Measurements from ENCODE around the gene TSSK6.
"Not testable (repeated sequence)": the region's sequence is repeated elsewhere in the genome, so short reads cannot be mapped to it uniquely, and the experiment has no call there.

Gene TSSK6

DNA sequence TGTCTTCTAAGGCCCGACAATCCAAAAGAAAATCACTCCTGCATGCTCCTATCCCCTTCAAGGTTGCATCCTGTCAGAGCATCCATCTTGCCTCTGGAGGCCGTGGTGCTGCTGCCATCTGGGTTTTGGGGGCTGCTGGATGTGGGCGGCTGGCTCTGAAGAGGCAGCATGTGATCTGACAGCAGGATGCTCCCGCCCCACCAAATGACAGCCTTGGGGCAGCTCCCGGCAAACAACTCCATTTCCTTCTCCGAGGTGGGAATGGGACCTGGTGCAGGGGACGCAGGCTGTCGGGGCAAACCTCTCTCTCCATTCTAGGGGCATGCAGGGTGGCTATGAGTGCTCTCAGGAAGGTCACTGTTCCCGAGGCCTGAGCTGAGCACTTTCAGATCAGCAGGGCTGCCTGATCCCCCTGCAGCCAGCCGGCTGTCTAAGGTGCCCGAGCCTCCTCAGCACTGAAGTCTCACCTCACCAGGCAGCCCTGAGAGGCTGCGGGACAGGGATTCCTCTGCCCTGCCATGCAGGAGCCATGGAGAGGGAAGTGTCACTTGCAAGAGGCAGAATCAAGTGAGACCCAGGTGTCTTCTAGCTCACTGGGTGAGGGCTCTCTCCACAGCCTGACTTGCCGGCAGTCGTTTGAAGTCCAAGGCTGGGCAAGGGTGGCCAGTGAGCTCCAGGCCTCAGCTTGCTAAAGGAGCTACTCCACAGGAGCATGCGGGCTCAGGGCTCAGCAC is 28.8 kb downstream of the TSSK6 start:
- DNase-seq: no peak

DNA sequence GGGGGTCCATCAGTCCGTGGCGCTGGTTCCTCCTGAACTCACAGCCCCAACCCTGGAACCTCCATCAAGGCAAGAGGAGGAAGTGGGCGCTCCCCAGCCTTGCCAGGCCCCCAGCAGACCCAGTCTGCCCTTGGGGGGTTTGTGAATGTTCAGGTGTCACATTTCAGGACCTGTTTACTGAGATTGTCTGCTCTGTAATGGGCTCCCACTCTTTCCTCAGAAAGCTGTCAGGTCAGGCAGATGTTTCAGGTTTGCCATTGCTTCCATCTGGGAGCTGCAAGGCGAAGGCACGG is 29.4 kb downstream of the TSSK6 start:
- no peak for DNase-seq

DNA sequence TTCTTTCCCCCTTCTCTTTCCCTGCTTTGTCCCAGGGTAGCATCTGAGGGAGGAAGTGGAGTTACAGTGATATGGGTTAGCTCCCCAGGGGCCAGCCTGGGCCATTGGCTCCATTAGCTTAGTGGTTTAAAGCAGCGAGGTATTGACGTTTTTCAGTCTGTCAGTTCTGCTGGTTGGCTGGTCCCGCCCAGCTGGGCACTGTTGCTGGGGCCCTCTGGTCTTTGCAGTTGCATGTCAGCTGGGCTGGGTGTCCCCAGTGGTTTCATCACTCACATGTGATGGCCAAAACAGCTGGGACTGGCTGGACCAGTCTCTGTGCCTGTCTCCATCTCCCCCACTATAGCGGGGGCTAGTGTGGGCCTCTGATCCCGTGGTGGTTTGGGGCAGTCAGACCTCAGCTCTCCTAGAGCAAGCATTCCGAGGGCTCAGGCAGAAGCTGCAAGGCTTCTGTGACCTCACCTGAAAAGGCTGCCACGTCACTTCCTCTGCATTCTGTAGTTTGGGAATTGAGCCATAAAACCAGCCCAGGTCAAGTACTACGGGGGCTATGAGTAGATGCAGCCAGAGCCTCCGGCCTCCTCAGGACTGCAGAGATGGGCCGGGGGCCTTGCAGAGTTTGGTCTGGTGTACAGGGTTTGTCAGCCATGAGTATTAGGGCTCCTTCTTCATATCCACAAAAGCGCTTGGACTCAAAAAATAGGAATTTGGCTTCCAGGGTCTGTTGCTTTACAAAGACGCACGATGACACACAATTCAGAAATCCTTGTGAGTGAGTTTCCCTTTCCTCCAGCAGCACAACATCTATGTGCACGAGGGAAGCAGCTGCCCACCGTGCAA is 30.0 kb downstream of the TSSK6 start:
- DNase-seq: no peak

DNA sequence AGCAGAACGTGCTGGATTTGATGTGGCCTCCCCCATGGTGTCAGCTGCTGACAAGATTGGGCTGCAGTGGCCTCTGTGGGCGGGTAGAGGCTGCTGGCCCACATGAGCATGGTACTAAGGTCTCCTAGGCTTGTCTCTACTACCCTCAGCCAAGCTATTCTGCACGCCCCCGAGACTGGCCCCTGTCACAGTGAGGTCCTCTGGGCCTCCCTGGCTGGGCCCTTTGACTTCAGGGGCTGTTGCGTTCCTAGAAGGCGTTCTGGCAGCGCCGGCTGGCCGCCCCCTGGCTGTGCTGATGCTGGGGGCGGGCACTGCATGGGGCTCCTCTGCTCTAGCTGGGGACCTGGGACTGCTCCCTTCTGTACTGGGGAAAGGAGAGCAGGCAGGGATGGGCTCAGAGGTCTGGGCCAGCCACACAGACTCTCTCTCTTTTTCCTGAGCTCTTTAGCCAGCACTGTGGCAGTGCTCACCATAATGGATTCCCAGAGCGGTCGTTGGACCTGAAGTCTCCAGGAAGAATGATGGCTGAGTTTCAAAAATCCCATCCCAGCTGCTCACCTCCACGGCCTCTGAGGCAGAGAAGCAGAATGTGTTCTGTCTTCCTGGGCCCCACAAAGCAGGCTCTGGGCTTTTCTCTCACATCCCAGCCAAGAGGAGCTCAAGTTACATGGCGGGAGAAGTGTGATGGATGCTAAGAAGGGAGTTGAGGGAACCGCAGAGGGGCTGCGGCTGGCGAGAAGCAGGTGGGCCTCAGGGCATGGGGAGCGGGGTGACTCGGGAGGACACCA is 32.3 kb downstream of the TSSK6 start:
- DNase-seq: no peak

DNA sequence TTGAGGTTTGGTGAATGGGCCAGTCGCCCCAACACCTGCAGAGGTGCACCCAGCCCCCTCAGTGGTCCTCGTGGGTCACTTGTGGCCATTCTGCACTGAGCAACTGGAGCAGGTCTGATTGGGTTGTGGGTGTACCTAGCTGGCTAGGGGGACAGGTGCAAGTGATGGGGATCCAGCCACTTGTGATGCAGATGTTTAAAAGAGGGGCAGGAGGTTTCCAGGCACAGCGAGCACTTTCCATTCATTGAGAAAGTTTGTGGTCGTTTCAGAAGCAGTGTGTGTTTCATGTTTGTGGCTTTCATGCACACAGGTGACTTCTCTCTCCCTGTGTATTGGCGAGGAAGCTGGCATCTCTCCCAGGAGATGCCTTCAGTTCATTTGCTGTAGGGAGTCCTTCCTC is 34.7 kb downstream of the TSSK6 start:
- no peak for DNase-seq

DNA sequence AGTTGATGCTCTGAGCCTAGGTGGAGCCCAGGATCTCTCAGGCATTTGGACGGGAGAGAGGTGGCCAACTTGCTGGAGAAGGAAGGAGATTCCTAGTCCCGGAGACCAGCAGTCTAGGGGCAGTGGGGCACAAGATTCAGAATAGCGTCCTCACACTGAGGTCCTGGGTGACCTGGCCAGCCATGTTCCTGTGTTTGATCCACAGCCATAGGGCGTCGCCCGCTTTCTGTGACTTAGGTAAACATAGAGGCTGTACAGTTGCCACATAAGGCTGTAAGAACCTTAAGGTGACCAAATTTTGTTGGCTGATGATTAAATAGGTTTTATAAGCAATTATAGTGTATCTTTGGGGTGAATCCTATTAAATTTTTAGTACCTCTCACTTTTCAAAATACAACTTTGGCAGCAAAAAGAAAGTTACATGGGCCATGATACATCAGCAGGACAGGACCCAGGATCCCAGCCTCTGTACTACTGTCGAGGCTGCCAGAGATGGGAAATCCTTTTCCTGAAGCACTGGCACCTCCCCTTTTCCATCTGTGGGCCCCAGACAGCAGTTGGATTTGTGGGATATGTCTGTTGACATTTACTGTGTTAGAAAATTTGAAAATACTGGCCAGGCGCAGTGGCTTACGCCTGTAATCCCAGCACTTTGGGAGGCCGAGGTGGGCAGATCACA is 37.5 kb downstream of the TSSK6 start:
- DNase-seq: no peak

DNA sequence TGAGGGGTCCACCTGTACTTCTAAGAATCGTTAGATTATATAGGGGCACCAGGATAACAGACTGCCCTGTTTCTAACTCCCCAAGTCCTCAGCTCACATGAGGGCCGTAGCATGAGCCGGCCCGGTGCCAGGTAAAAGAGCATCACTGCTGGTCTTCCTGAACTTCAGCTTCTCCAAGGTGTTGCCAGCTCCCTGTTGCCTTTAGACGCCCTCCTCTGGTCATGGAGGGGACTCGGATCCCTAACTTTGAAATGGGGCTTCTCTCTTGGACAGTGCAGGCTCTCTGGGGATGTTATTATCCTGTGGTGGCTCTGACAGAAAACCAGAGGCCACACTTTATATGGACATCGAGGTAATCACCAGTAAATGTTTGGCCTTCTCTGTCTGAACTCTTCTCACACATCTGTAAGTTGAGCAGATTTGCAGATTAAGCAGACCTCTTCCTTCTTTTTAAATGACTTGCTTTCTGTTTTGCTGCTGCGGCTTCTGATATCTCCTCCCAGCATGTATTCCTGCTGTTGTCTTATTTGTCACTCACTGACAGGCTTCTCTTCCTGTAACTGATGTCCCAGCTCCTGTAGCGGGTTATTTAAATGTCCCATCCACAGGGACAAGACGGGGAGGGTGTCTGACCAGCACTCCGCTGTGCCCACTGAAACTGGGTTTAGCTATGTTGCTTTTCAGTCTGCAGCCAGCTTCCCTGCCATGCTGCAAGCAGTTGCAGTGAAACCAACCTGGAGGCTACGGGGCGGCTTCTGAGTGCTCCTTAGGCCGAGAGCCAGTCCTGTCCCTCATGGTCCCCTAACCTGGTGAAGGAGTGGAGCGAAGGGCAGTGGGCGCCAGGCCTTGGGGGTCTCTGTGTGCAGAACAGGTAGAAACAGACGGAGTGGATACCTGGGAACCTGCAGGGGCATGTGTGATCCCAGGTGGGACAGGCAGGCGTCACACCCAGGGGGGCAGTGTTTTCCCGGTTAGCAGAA is 39.2 kb downstream of the TSSK6 start:
- DNase-seq: no peak

DNA sequence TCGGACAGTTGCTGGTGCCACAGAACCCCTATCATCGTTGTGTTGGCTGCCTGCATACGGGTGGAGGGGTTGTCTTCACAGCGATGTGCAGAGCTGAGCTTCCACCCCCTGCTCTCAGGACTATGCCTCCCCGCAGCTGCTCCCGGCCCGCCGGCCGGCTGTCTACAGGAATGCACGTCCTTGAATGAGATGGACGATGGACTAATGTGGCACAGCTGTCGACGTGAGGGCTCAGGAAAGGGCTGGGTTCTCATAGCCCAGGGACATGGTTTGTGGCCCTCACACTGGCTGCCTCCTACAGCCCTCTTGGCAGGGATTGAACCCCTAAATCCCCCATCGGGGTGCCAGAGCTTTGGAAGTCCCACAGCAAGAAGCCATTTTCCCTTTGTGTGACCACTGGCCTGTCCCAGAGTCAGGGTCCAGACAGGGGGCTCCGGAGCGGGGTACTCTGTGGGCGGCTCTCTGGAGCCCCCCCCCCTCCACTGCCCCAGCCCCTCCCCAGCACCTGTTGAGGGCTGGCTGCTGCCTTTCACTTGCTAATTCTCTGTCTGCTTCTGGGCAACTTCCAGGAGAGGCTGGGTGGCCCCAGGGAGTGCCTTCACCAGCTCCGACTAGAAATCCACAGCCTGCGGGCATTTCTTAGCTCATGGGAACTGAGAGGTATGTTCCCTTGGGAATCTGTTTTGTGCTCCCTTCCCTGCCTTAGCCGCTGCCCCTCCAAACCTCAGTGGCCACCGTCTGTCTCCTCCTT is 40.2 kb downstream of the TSSK6 start:
- DNase-seq: no peak

DNA sequence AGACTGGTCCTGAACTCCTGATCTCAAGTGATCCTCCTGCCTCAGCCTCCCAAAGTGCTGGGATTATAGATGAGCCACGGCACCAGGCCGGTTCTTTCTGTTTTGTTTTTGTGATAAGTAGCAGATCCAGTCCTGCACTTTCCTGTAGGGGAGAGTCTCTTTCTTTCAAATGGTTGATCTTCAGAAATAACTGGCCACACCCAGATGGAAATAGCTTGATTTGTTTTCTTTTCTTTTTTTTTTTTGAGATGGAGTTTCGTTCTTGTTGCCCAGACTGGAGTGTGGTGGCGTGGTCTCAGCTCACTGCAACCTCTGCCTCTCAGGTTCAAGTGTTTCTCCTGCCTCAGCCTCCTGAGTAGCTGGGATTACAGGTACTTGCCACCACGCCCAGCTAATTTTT is 43.2 kb downstream of the TSSK6 start:
- DNase-seq: not testable (repeated sequence)

DNA sequence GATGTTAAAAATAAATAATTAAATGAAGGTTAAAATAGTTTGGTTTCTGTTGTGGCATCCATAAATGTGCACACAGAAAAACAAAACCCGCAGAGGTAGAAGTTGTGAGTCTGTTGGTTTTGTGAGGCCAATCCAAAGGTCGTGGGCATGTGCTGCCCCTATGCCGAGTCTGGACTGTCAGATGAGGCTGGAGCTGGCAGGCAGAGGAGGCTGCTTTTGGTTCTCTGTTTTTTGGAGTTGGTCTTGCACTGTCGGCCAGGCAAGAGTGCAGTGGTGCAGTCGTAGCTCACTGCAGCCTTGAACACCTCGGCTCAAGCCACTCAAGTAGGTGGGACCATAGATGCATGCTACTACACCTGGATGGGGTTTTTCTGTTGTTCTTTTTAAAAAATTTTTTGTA is 43.7 kb downstream of the TSSK6 start:
- DNase-seq: no peak

DNA sequence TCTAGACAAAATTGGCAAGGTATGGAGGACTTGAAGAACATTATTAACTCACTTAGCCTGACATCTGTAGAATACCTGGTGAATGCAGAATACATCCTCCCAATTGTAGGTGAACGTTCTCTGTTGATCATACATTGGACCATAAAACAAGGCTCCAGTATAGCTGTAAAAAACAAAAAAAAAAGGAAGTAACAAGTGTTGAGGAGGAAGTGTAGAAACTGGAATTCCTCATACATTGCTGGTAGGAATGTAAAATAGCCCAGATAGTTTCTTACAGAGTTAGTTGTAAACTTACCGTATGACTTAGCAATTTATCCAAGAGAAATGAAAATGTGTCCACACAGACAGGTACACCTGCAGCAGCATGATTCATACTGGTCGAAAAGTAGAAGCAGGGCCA is 44.8 kb downstream of the TSSK6 start:
- DNase-seq: no peak

DNA sequence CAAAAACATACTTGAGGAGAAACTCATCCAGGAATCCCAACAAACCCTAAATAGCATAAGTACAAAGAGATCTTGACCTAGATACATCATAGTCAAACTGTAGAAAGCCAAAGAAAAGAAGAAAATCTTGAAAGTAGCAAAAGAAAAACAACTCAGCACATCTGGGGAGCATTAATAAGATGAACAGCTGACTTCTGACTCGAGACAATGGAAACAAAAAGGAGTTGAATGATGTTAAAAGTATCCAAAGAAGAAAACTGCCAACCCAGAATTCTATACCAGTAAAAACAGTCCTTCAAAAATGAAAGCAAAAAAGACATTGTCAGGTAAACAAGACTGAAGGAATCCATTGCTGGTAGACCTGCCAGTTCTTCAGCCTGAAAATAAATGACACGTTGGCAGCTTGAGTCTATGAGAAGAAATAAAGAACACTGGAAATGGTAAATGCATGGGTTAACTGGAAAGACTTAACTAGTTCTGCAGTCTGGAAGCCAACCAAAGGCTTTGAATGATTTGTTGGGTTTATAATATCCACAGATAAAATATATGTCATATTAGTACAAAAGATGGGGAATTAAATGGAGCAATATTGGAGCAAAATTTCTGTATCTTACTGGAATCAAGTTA is 46.8 kb downstream of the TSSK6 start:
- DNase-seq: no peak

DNA sequence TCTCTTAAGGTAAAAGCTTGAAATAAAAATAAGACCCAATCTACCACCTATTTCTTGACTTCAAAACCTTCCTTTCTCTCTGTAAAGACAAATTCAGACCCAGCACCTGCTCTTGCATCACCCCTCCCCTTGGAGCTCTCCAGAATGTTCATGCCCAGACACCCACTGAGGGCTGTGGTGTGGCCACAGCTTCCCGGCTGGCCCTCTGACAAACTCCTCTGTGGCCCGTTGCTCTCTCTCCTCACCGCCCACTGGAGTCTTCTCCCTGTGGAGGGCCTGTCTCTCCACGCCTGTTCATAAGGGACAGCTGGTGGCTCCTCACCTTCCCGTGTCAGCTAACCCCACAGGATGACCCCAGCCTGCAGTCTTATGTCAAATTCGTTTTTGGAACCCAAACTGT is 49.1 kb downstream of the TSSK6 start:
- no peak for DNase-seq

DNA sequence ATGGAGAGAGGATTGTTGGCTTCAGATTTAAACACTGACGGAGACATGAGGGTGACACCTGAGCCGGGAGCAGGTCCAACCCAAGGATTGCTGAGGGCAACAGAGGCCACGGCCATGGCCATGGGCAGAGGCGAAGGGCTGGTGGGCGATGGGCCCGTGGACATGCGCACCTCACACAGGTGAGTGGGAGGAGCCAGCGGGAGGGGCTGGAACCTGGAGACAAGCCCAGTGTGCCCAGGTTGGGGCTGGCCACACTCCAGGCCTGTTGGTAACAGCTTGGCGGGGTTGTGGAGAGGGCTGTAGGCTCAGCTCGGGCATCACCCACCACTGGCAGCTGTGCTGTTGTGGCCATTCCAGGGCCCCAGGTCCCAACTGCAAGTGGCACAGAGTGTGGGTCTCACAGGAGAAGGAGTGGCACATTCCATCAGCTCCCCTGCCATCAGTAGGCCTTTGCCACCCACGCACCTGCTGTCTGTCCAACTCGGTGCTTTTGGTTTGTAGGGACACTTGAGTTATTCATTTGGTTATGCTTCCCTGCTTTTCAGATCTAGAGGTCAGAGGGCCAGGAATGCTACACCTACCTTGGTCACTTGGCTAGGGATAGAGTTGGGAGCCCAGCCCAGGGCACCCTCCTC is 49.8 kb downstream of the TSSK6 start:
- DNase-seq: no peak

DNA sequence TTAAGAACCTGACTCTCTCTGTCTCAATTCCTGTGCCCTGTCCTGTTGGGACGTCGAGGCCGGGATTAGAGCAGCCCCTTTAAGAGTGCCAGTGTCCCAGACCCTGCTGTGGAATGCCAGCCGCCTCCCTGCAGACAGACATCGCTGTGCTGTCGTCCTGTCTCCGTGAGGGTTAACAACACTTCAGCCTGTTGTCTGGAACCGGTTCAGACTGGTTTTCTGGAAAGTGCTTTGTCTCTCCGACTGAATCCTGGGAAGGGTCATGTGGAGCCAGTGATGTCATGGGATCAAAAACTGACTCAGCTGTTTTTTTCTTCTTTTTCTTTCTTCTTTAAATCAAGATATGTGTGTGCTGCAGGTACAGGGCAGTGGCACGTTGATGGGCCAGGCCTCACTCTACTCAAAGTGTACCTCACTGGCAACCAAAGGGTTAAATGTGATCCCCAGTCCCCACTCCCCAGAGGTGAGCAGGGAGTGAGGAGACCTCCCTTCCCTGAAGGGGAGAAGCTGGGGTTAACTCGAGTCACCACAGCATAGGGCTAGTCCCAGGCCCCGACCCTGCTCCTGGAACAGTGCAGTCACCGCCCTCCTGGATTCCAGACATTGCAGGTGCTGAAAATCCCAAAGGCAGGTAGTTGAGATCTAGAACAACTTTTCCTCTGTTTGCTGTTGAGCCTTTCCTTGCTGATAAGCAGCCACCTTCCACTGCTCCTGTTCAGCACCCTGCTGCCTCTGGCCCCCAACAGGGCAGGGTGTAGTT is 50.8 kb downstream of the TSSK6 start:
- DNase-seq: no peak
